ENCODE measurements around the gene TXNDC2.

GRCh38 chr18:9913151-9913525 is 27.4 kb downstream of the TXNDC2 start:
- TF ChIP-seq CTCF (IDR thresholded peaks at IDR 0.05; ENCODE audit: low read depth, low read length) (no peak), EZH2phosphoT487 (IDR thresholded peaks at IDR 0.05; ENCODE audit: low read depth) (no peak)
